Fibroblast of skin of right biceps (primary cell): ENCODE results near the gene LRRC3B.

Source experiments
- DNase-seq: peaks from one replicate; pipeline ENCODE4 v3.0.0-alpha.2; 2013

LRRC3B gene

DNA sequence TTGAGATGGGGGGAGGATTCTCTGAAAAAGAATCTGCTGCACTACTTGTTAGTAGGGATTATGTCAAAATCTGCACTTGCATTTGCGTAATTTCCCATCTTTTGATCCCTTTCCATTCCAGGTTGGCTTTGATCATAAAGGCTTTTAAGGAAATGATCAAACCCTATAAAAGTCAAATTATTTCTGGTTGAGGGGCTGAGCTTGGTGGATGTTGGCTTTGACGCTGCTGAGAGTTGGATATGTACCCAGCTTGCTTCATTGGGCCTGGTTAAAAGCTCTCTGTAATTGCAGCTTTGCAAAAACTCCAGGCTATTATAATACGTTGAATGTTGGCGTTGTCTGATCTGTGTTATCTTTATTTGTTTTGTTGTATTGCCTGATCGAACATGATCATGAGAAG is 12.0 kb downstream of the LRRC3B start:
- DNase-seq: no peak

DNA sequence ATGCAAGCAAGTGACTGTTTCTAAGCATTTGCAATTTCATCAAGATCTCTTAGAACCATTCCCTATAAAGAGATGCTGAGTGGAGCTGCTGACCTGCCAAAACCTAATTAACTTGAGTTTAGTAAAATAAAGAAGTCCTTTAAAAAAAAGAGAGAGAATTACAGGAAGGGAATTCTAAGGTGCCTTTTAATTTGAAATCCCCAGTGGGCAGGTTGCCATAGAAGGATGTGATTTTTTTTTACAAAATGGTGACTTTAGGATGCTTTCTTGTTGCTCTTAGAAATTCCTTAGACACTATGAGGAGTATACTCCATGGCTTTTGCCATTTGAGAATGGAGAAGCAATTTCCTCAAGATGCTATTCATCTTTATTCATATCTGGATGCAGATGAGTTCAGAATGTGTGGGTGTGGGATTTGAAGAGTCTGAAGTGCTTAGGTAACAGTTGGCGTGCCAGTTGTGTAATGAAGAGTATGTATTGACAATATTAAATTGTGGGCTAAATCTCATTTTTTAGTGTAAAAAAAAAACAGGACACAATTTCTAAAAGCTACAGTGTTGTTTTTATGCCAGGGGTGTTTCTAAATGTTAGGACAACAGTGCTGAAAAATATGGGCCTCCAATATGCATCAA is 13.6 kb downstream of the LRRC3B start:
- DNase-seq: no peak

DNA sequence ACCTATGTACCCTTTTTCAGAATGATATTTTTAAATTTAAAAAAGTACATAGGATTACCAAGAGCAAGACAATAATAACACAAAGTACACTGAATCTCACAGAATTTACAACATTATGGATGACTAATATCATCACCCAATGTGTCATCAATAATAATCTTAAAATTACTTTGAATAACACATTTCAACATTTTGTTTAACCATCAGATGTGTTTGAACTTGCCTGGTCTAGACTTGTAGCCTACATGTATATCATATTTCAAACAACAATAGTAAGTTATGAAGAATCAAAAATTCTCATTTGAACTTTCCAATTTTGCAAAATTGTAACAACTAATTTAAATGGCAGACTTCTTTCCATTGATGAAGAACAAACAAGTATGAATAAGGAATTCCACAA is 15.1 kb downstream of the LRRC3B start:
- no peak for DNase-seq

DNA sequence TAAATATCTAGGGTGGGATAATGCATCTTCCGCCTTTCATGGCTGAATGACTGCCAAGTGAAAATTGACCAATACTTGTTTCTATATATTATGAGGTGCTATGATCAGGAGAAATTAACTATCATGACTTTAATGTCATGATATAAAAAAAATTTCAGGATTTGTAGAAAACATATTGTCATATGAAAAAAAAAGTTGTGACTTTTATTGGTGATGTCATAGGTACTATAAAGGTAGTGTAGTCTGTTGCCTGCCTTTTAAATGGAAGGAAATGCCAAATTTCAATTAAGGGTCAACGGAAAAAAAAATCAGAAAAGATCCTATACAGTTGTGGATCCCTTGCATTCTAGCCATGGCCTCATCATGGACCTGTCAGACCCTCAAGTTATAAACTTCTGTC is 15.5 kb downstream of the LRRC3B start:
- no peak for DNase-seq

DNA sequence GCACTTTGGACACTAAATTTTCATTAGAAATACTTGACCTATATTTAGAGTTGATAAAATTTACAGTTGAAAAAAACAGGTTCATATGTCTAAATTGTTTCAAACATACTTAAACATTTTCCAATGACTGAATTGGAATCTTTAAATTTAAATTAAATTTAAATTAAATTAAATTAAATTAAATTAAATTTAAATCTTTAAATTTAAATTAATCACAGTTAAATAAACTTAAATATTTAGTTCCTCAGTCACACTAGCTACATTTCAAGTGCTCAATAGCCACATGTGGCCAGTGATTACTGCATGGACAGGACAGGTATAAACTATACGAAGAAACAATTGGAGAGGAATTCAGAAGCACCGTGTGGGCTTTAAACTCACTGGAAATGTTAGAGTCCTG is 16.8 kb downstream of the LRRC3B start:
- no peak for DNase-seq

DNA sequence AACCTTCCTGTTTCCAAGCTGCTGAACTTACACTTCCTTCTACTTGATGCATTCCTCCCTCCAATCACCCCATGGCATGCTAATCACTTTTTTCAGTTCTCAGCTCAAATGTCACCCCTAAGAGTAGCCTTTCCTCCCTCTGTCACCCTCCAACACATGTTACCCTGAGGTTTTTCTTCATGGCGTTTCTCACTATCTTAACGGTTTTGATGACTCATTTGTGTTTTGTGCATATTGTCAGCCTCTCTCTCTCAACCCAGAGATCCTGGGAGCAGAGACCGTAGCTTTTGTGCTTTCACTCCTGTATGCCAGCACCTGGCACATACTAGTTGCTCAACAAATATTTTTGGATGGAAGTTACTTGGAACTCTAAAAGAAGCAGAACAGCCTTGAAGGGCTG is 24.5 kb downstream of the LRRC3B start:
- no peak for DNase-seq

DNA sequence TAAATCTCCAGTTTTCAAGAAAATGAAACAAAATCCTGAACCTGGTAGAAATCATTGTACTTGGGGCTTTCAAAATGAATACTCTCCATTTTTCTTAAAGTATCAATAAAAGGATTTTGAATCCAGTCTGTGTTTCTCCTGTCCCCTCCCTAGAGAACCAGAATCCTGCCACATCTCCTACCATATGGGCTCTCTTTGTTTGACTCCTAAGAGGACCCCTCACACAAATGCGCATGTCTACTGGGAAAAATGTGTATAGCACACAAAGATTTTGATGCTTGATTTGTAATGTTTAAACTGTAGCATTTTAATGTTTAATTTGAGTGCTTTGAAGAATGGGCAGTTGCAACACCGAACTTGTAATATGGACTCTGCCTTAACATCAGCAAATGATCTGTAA is 25.9 kb downstream of the LRRC3B start:
- no peak for DNase-seq

DNA sequence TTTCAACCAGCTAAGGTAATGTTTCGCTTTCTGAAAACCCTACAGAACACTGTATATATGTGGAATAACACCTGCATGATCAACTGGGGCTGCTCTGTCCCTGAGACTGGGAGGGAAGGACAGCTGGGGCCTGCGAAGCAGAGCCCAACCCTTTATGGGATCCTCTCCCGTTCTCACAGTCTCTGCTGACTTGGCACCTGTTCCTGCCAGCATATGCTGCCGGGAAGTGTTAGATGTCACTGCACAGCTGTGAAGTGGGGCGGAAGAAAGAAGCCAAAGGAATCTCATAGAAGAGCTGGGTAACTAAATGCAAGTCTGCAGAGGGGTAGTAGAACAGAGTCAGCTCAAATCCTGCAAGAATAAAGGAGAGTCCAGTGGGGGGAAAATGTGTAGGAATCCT is 29.6 kb downstream of the LRRC3B start:
- no peak for DNase-seq

DNA sequence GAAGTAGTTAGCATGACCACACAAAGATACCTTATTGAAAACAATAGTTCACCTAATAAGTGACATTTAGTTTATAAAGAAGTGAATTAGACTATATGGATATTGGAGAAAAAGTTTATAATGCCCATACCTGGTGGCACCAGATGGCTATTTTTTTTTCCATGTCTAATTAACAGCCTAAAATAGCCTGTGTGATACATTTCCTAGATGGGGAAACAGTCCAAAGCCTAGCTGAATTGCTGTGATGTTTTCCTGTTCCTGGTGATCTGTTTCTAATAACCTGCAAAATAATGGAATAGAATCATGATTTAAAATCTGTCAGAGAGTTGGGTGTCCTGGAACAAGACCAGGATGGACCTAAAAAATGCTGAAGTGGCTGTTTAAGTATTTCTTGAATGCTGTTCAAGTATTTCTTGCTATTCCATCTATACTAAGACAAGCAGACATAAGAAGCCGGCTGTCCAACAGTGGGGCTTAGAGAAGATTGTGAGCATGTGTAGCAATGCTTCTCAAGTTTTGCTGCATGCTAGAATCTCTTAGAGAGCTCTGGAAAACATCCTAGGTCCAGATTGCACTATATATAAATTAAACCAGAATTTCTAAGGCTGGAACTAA is 31.3 kb downstream of the LRRC3B start:
- peak; percentile 7 for DNase-seq

DNA sequence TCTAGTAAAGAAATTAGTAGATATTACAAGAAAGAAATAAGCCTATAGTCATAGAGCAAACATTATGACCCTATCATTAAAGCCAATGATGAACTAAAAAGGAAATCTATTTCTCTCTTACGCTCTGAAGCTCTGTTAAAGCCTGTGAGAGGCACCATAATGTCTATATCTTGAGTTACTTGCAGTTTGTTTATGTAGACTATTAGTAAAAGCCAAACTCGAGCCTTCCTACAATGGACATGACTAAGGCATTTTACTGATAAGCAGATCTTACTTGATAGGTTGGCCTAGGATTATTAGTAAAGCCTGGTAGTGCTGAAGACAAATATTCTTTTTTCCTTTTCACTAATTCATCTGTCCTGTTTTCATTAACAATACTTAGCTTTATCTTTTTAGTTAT is 32.7 kb downstream of the LRRC3B start:
- no peak for DNase-seq

DNA sequence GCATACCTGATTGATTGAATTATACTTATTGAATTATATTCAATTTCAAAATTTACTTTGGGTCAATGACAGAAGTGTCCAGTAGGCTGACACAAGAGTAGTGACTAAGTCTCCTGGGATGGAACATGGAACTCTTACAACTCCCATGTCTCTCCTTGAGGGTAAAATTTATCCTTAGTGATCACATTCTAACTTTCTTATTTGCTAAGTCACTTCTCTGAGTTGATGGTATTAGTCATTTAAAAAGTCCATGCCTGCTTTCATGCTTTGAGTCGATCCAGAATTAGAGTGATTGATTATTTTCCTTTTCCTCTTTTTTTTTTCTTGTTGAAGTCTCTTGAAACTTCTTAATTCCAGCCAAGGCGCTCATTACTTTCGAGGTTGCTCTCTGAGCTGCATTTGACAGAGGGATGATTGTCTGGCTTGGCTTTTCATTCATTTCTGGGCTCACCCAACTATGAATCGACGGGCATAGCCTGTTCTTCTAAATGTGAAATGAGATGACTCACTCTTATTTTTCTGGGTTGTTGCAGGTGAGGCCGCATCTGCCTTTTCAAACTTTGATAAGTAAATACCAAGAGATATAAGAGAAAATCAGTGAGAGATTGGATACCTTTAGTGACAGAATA is 34.9 kb downstream of the LRRC3B start:
- peak; percentile 38 for DNase-seq

DNA sequence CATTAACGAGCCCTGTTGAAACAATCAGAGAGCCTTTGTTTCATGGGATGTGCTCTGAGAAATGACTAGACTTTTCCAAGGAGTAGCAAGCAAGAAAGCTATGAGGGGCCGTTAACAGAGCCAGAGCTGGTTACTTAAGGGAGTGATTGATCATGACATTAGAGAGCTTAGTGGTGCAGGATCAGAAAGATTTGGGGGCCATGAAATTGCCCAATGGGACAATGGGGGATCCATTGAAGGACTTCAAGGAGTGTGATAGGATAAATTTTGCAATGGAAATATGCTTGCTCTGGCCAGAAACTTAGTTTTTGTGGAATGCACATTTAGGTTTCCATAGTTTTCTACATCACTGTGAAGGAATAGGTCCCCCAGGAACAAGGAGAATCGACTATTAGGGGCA is 45.6 kb downstream of the LRRC3B start:
- DNase-seq: no peak

DNA sequence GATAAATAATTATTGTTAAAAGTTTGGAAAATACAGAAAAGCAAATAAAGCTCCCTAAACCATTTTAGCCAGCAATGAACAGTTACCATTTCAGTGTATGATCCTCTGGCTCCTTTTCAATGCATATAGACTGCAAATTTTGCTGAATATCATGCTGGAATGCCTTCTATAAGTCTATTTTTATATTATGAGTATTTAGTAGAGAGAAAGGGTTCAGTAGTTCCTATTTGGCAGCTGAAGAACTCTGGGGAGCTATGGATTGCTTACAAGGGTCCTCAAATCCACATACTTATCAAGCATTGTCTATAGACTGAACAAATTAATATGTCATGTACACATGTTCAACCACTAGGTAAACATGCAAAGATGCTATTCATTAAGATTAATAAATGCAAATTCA is 46.1 kb downstream of the LRRC3B start:
- DNase-seq: no peak

DNA sequence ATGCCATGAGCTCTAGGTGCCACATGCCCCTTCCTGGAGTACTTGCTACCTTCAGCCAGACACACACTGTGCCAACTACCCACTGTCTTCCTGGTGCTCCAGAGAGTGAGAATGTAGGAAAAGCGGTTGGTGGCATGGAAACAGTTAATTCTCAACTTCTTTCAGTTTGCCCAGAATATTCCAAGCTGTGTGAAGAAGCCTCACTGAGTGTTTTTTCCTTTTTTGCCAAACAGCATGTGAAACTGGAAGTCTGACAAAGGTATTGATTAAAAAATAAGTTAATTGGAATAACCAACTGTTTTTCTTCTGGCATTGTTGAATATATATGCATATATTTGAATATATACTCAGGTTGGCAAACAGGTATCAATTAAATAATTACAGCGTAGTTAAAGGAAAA is 52.8 kb downstream of the LRRC3B start:
- DNase-seq: no peak

DNA sequence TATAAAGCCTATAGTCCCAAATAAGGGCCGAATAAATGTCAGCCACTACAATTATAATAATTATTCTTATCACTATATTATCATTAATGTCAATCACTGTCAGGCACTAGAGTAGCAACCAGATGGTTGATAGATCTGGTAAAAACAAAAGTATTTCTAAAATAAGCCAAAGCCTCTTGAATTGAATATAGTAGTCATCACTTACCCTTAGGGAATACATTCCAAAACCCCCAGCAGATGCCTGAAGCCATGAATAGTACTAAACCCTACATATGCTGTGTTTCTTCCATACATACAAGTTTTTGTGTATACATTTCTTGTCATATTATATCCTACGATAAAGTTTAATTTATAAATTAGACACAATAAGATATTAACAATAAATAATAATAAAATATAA is 59.1 kb downstream of the LRRC3B start:
- DNase-seq: no peak

DNA sequence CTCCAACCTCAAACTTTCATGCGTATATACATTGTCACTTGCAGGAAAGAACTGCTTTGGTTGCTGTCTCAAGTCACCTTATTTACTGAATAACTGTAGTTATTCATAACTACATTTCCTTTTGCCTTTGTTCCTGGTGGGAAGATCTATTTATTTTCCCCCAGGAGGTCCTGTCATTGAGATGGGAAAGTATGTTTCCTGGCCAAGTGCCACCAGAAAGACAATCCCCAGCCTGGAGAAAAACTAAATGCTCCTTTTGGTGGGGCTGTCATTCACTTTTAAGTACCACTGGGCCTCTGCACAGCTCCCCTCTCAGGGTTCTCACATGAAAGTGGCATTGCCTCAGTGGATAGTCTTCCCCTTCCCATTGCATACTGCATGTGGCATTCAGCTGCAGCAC is 59.8 kb downstream of the LRRC3B start:
- no peak for DNase-seq

DNA sequence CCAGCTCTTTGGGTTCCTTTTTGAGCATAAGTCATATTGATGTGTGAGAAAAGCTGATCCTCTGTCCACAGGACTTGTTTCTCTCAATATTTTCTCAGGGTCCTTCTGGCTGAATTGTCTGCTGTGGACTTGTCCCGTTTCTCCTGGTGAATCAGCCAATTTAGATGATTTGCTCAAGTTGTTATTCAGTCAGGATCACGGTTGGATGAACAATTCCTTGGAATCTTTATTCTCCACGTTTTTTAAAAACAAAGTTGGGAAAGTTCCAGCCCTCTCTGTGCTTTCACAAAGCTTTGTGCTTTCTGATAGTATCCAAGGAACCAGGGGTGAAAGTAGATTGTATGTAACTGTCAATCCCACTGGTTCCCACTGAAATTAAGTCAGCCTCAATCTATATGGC is 61.3 kb downstream of the LRRC3B start:
- DNase-seq: no peak

DNA sequence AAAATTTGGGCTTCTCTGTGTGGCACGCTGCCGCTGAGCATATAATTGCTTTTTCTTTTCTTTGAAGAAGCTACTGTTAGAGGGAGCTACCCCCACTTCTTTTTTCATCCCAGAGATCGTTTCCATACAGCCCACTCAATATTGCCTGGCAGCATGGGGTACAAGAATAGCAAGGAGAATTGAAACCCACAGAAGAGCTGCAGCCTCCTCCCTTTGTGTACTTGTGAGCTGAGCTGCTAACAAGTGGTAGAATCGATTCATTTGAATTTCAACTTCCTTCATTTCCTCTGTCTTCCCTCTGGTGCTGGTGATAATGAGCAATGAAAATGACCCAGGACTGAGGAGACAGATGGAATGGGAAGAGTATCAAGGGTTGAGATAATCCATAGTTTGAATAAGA is 64.9 kb downstream of the LRRC3B start:
- DNase-seq: no peak

DNA sequence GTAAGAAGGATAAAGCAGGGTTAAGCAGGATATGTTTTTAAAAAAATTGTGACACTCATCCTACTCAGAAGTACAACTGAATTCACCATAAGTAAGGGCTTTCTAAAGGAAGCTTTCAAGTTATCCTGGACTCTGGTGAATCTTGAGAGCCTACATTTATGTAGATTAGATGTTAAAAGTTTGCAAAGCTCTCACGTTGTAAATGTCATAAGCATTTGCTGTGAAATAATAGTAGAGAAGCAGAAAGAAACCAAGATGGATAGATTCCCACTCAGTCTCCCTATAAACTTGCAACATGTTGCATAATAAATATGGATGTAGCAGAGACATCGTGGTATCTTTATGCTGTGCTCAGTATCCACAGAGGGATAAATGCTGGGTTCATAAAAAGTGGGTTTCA is 77.0 kb downstream of the LRRC3B start:
- DNase-seq: no peak

DNA sequence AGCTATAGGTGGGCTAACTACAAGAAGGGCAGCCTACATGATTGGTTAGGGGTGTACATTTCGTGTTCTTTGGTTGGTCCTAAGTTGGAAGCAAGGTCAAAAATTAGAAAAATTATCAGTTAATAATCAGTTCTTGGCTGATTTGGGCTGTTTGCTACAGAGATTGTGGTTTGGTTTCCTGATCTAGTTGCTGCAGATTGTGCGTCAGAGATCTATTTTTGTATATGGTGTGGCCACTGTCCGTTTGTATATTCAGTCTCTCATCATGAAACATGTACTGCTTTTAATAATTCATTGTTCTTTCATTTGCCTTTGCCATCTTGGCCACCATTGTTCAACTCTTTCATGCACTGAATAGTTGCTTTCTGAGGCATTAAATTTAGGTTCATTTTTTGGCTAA is 80.9 kb downstream of the LRRC3B start:
- no peak for DNase-seq

DNA sequence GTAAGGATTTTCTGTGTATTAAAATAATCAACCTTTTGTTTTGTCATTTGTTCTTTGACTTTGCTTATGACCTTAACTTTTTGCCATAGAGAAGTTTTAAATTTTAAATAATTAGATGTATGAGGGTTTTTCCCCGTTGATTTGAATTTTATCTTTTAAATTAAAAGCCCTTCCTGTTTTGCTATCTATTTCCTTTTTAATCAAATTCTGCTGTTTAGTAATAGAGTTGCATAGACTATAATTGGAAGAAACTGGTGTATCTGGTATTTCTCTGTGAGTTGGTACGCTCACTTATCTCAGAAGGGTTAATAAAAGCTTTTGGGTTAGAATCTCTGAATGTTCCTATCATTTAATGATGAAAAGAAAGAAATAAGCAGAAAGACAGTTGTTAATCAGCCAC is 82.2 kb downstream of the LRRC3B start:
- no peak for DNase-seq

DNA sequence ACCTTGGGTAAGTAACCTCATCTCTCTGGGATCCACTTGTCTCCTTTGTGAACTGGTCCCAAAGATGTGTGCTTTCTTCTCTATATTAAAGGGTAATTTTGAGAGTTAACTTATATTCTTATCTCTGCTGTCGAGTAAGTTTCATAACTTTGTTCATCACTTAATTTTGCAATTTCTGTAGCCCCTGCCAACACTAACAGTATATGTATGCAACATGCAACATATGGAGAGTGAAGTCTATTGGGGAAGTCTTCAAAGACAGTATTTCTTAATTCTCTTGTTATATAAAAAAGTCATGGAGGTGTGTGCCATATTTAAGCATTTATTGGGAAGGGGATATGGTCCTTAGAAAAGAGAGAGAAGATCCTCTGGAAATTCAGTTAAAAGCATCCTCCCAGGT is 85.9 kb downstream of the LRRC3B start:
- DNase-seq: no peak

DNA sequence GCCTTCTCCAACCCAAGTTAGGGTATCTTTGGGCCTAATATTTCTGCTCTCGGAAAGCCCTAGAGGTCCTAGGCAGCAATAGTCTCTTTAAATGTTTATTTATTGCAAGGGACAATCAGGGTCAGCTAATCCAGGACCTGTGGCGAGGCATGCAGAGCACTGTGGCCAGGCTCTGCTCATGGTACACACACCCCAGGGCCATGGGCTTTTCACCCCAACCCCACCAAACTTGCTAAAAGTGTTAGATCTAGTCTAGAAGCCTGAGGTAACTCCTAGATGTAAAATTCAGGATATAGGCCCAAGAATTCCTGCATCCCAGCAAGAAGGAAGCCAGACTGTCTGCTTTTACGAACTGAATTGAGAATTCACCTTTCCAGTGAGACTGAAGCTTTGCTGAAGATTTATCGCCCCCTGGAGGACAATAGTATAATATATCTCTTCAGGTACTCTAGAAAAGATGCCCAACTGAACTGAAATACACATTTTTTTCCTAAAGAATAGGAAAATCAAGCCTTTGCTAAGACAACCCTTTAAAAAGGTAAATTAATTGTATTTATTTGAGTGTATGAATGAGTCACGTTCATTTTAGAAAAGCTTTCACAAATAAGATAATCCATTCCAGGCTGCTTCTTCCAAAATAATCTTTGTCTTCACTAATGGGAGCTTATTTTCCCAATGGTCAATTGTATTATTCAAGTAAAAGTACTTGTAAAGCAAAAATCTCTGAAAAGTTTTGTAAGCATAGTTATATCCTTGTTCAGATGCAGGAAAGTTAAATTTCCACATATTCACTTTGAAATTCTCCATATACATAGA is 89.8 kb downstream of the LRRC3B start:
- DNase-seq: peak; percentile 7

DNA sequence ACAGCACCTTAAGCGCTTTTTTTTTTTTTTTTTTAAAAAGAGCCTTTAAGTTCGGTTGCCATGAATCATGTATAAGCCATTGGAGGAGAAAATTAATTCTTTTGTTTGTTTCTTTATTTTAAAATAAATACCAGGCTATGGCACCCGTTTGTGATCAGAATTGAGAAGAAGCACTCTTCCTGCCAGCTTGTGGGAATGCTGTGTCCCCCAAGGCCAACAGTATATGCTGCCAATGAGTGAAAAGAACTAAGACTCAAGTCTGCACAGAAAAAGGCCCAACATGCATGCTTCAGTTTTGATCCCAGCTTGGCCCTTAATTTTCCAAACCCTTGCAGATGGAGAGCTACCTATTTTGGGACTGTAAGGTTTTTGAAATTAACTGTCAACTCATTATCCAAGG is 90.5 kb downstream of the LRRC3B start:
- DNase-seq: no peak
